Hematopoietic multipotent progenitor cell treated with erythropoietin and hydrocortisone succinate and interleukin-3 and kit ligand, for 6 days (in vitro differentiated cells): ENCODE data around the gene MICALL1.
"Not testable (repeated sequence)": the region's sequence is repeated elsewhere in the genome, so short reads cannot be mapped to it uniquely, and the experiment has no call there.

Source experiments
- DNase-seq: peaks from one replicate; pipeline ENCODE4 v3.0.0-alpha.2; 2015

Gene MICALL1

GRCh38 chr22:37930270-37930951, 24.3 kb downstream of the MICALL1 start:
- DNase-seq, result peak; percentile 65

GRCh38 chr22:37930952-37931440, 24.9 kb downstream of the MICALL1 start:
- DNase-seq, result no peak

- DNase-seq, result peak; percentile 29
Measured at GRCh38 chr22:37931893-37932389, 25.8 kb downstream of the MICALL1 start.

GRCh38 chr22:37932401-37932800, 26.3 kb downstream of the MICALL1 start:
- no peak for DNase-seq

GRCh38 chr22:37932821-37933578, 26.9 kb downstream of the MICALL1 start:
- DNase-seq, result no peak

GRCh38 chr22:37933711-37934376, 27.7 kb downstream of the MICALL1 start:
- peak; percentile 96 for DNase-seq

GRCh38 chr22:37940698-37941376, 34.7 kb downstream of the MICALL1 start:
- DNase-seq, result peak; percentile 32

GRCh38 chr22:37942133-37942532, 36.0 kb downstream of the MICALL1 start:
- DNase-seq, result no peak

GRCh38 chr22:37943136-37943824, 37.2 kb downstream of the MICALL1 start:
- DNase-seq, result no peak

- no peak for DNase-seq
Measured at GRCh38 chr22:37943825-37944198, 37.7 kb downstream of the MICALL1 start.

GRCh38 chr22:37944423-37944822, 38.3 kb downstream of the MICALL1 start:
- DNase-seq, result not testable (repeated sequence)

GRCh38 chr22:37947142-37947795, 41.2 kb downstream of the MICALL1 start:
- DNase-seq, result not testable (repeated sequence)

- DNase-seq, result no peak
Measured at GRCh38 chr22:37951305-37951704, 45.2 kb downstream of the MICALL1 start.

- DNase-seq, result not testable (repeated sequence)
Measured at GRCh38 chr22:37952629-37953028, 46.5 kb downstream of the MICALL1 start.

- no peak for DNase-seq
Measured at GRCh38 chr22:37953062-37953436, 47.0 kb downstream of the MICALL1 start.

GRCh38 chr22:37953437-37954179, 47.5 kb downstream of the MICALL1 start, which contains the start of the genes C22orf23 and POLR2F:
C22orf23 (minus strand) TSS chr22:37953601; CDS start chr22:37953149, 452 bp downstream.
POLR2F (plus strand) TSS chr22:37953699; CDS start chr22:37953788, 89 bp downstream.
- DNase-seq, result peak; percentile 100

- no peak for DNase-seq
Measured at GRCh38 chr22:37954686-37955085, 48.6 kb downstream of the MICALL1 start.

GRCh38 chr22:37955825-37956397, 49.8 kb downstream of the MICALL1 start:
- DNase-seq, result not testable (repeated sequence)

- DNase-seq, result no peak
Measured at GRCh38 chr22:37957232-37957631, 51.1 kb downstream of the MICALL1 start.

- no peak for DNase-seq
Measured at GRCh38 chr22:37959231-37959825, 53.2 kb downstream of the MICALL1 start.
